DOHH2 (cell line): ENCODE data around the gene AGBL4.

Source experiments
- H3F3A ChIP-seq: fragments of 200-600 bp; sonication (generic), shearing (Covaris generic); 2 replicates; pipeline ENCODE4 v1.6.0; 2016; ENCODE audit warnings: antibody characterized with exemption, mild to moderate bottlenecking; ENCODE audit not compliant: control insufficient read depth, insufficient read depth
- H3K27ac ChIP-seq: fragments of 200-600 bp; sonication (generic); 2 replicates; pipeline ENCODE4 v1.5.1; 2014; ENCODE audit warnings: low read depth, mild to moderate bottlenecking, low read length, moderate library complexity
- H3K27me3 ChIP-seq: fragments of 200-600 bp; sonication (generic); 2 replicates; pipeline ENCODE4 v1.6.1; 2014; ENCODE audit warnings: mild to moderate bottlenecking, low read length, mixed read lengths; ENCODE audit not compliant: control insufficient read depth
- H3K36me3 ChIP-seq: fragments of 200-600 bp; sonication (generic); 2 replicates; pipeline ENCODE4 v1.6.1; 2014; ENCODE audit warnings: mild to moderate bottlenecking, low read length, moderate library complexity, mixed read lengths; ENCODE audit not compliant: control insufficient read depth
- H3K4me1 ChIP-seq: fragments of 200-600 bp; sonication (generic); 2 replicates; pipeline ENCODE4 v1.6.1; 2014; ENCODE audit warnings: mild to moderate bottlenecking, low read length, mixed read lengths; ENCODE audit not compliant: control insufficient read depth
- H3K4me2 ChIP-seq: fragments of 200-600 bp; sonication (generic); 2 replicates; pipeline ENCODE4 v1.6.0; 2014; ENCODE audit warnings: mild to moderate bottlenecking, low read length, moderate library complexity
- H3K4me3 ChIP-seq: fragments of 200-600 bp; sonication (generic); 2 replicates; pipeline ENCODE4 v1.5.1; 2014; ENCODE audit warnings: mild to moderate bottlenecking, low read length, mixed read lengths
- H3K79me2 ChIP-seq: fragments of 200-600 bp; sonication (generic); 2 replicates; pipeline ENCODE4 v1.6.1; 2014; ENCODE audit warnings: mild to moderate bottlenecking, low read length, mixed read lengths; ENCODE audit not compliant: control insufficient read depth
- H3K9me2 ChIP-seq: fragments of 200-600 bp; sonication (generic); replicated peaks from 2 replicates; pipeline ENCODE4 v1.6.1; 2014; ENCODE audit warnings: mild to moderate bottlenecking, low read length, mixed read lengths; ENCODE audit not compliant: control insufficient read depth
- H3K9me3 ChIP-seq: fragments of 200-600 bp; sonication (generic); 2 replicates; pipeline ENCODE4 v1.6.1; 2014; ENCODE audit warnings: antibody characterized with exemption, low read length, mixed read lengths; ENCODE audit not compliant: control insufficient read depth, insufficient read depth
- H4K20me1 ChIP-seq: fragments of 200-600 bp; sonication (generic); 2 replicates; pipeline ENCODE4 v1.6.0; 2014; ENCODE audit warnings: low read depth, mild to moderate bottlenecking, antibody characterized with exemption, low read length, moderate library complexity; ENCODE audit not compliant: control insufficient read depth, insufficient read depth
- EZH2phosphoT487 ChIP-seq: fragments of 200-600 bp; sonication (generic); IDR thresholded peaks from 2 replicates; pipeline ENCODE4 v1.6.1; 2017; ENCODE audit warnings: borderline replicate concordance, mild to moderate bottlenecking, antibody characterized with exemption, low read length, moderate library complexity, mixed read lengths
- TF ChIP-seq, protein P1 (sequence below): fragments of 200-600 bp; sonication (generic); IDR thresholded peaks from one replicate; pipeline ENCODE4 v1.5.1; 2014; ENCODE audit warnings: antibody characterized with exemption, mild to moderate bottlenecking, low read depth, low read length; ENCODE audit not compliant: poor library complexity, severe bottlenecking

AGBL4 gene

DNA sequence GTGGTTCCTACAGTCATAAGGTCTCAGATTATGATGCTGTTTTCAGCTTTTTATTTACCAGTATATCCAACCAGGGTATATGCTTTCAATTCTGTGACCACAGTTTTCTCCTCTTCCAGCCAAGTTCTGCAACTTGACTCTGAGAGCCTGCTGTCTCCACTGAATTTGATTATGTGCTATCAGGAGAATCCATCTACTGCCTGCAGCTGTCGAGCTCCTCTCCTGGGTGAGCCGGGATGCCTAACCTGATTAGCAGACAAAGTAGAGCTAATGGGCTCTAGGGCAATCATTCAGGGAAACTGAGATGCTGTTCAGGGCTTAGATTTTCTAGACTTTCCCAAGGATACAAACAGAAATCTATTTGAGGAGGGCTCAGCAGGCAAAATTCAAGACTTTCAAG is 975.6 kb downstream of the AGBL4 start:
- Histone ChIP-seq H3K4me1 (no peaks in the 10 kb centered on the region), H4K20me1 (no peaks in the 10 kb centered on the region), H3K27ac (no peak overlapping the region), H3K4me2 (no peak overlapping the region), H3K9me2 (no peaks in the 10 kb centered on the region), H3K9me3 (no peaks in the 10 kb centered on the region; the same call in 1 of the 2 replicates), H3K4me3 (no peak overlapping the region), H3K27me3 (no peaks in the 10 kb centered on the region), H3K36me3 (no peaks in the 10 kb centered on the region), H3K79me2 (no peaks in the 10 kb centered on the region), H3F3A (no peaks in the 10 kb centered on the region)
- TF ChIP-seq EZH2phosphoT487: no peak
- TF ChIP-seq, protein P1, sequence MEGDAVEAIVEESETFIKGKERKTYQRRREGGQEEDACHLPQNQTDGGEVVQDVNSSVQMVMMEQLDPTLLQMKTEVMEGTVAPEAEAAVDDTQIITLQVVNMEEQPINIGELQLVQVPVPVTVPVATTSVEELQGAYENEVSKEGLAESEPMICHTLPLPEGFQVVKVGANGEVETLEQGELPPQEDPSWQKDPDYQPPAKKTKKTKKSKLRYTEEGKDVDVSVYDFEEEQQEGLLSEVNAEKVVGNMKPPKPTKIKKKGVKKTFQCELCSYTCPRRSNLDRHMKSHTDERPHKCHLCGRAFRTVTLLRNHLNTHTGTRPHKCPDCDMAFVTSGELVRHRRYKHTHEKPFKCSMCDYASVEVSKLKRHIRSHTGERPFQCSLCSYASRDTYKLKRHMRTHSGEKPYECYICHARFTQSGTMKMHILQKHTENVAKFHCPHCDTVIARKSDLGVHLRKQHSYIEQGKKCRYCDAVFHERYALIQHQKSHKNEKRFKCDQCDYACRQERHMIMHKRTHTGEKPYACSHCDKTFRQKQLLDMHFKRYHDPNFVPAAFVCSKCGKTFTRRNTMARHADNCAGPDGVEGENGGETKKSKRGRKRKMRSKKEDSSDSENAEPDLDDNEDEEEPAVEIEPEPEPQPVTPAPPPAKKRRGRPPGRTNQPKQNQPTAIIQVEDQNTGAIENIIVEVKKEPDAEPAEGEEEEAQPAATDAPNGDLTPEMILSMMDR: no peak

DNA sequence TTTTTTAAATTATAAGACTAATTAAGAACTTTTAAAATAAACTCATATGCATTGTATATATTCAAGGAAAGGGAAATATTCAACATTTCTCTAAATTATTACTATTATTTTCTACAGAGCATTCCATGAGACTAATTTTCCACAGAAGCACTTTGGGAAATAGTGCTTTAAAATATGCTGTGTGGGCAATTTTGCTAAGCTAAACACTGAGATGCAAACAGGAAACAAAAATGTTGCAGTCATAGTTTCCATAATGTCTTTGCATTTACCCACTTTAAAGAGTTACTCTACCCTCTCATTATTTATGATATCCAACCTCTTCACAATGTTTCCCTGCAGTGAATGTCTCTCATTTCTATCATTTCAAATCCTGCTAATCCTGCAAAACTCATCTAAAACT is 977.4 kb downstream of the AGBL4 start:
- Histone ChIP-seq H3K4me3 (no peak overlapping the region), H3K79me2 (no peaks in the 10 kb centered on the region), H3F3A (no peaks in the 10 kb centered on the region), H3K27me3 (no peaks in the 10 kb centered on the region), H3K36me3 (no peaks in the 10 kb centered on the region), H3K4me1 (no peaks in the 10 kb centered on the region), H3K4me2 (no peak overlapping the region), H3K9me2 (no peaks in the 10 kb centered on the region), H4K20me1 (no peaks in the 10 kb centered on the region), H3K27ac (no peak overlapping the region), H3K9me3 (no peaks in the 10 kb centered on the region; the same call in 1 of the 2 replicates)
- TF ChIP-seq, protein P1: no peak
- no peak for TF ChIP-seq EZH2phosphoT487

DNA sequence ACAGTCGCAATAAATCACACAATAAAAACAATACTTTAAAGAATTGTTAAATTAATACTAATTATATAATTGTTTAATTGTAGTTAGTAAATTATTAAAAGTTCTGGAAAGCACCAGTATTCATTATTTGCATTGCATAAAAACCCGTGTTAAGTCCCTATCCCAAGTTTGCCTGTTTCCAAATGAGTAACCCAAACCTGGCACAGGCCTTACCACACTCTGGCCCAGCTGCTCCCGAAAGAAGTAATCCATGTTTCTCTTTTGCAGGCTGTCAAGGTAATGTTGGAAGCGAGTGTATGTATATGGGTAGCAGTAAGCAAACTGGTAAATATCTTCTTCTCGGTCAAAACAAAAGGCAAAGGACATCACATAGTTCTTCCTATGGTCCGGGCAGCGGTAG is 978.4 kb downstream of the AGBL4 start:
- no peak overlapping the region for H3K4me2 ChIP-seq
- H3K4me1 ChIP-seq: no peaks in the 10 kb centered on the region
- no peak for TF ChIP-seq EZH2phosphoT487
- TF ChIP-seq, protein P1: no peak
- H3F3A ChIP-seq: no peaks in the 10 kb centered on the region
- no peaks in the 10 kb centered on the region for H4K20me1 ChIP-seq
- no peak overlapping the region for H3K4me3 ChIP-seq
- H3K9me3 ChIP-seq: no peaks in the 10 kb centered on the region; the same call in 1 of the 2 replicates
- H3K27me3 ChIP-seq: no peaks in the 10 kb centered on the region
- no peaks in the 10 kb centered on the region for H3K36me3 ChIP-seq
- no peaks in the 10 kb centered on the region for H3K9me2 ChIP-seq
- H3K79me2 ChIP-seq: no peaks in the 10 kb centered on the region
- no peak overlapping the region for H3K27ac ChIP-seq
